Upper lobe of left lung (tissue), 4 donors: Measurements from ENCODE around the gene SYNJ2.

ENCODE experiments used
- POLR2A ChIP-seq, 4 donors: fragments of 450-650 bp; IDR thresholded peaks; one replicate each; pipeline ENCODE4 v1.5.1; 2016 to 2017; ENCODE audit warnings: antibody characterized with exemption in 4 of 4, mild to moderate bottlenecking in 2 of 4
- POLR2AphosphoS5 ChIP-seq, 2 donors: sonication (generic); formaldehyde crosslinking; IDR thresholded peaks; one replicate each; pipeline ENCODE4 v1.5.1; 2017; ENCODE audit warnings: antibody characterized with exemption in 2 of 2
- TF ChIP-seq, protein P1 (sequence below), 6 experiments: fragments of 450-650 bp in 4 of 6; fragments of 200-600 bp in 2 of 6; sonication (generic) in 2 of 6; IDR thresholded peaks; one replicate each; pipeline ENCODE4 v1.5.1; 2016 to 2019; ENCODE audit warnings: antibody characterized with exemption in 6 of 6

DNA sequence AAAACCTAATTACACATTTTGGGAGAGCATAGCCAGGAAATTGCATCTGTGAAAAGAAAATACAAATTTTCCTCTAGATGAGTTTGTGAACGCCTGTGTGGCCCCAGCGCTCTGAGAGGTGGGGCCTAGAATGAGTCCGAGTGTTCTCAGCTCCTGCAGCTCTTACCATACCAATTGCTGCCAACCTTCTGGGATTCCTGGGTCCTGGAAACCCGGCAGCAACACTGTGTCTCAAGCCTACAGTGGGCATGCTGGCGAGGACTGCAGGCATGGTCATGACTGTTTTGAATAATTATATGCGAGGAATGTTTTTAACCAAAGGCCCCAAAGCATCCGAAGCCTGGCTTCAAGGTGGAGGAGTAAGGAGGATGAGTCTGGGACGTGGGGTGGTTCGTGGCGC is 96.0 kb downstream of the SYNJ2 start:
- TF ChIP-seq POLR2A (IDR thresholded peaks at IDR 0.05) = no peak
- TF ChIP-seq, protein P1, sequence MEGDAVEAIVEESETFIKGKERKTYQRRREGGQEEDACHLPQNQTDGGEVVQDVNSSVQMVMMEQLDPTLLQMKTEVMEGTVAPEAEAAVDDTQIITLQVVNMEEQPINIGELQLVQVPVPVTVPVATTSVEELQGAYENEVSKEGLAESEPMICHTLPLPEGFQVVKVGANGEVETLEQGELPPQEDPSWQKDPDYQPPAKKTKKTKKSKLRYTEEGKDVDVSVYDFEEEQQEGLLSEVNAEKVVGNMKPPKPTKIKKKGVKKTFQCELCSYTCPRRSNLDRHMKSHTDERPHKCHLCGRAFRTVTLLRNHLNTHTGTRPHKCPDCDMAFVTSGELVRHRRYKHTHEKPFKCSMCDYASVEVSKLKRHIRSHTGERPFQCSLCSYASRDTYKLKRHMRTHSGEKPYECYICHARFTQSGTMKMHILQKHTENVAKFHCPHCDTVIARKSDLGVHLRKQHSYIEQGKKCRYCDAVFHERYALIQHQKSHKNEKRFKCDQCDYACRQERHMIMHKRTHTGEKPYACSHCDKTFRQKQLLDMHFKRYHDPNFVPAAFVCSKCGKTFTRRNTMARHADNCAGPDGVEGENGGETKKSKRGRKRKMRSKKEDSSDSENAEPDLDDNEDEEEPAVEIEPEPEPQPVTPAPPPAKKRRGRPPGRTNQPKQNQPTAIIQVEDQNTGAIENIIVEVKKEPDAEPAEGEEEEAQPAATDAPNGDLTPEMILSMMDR (IDR thresholded peaks at IDR 0.05) = no peak
- no peak for TF ChIP-seq POLR2AphosphoS5 (IDR thresholded peaks at IDR 0.05)
